Mesenteric fat pad (tissue), 1 donor: ENCODE data around the gene CRYBB1. TPM values are rescaled to one million over a fixed set of nuclear protein-coding genes. Genes with fewer than 3 reads are reported as not detected.

Experiments
- DNase-seq: peaks from one replicate; pipeline ENCODE4 v3.0.0-alpha.2; 2020; ENCODE audit warnings: low spot score
- total RNA-seq: library from RNA; stranded (reverse); fragmentation: NEBNext Ultra II Directional; extraction: Animal tissue kit (Norgen Biotek cat#: 25700); gene quantifications from one replicate; pipeline ENCODE4 v1.2.1, GENCODE V29; 2021
- donor health status: DM: yes; HTN: yes; CAD: no.

CRYBB1 gene
- total RNA-seq, 1 donor from 2014 or later, result 2.8 TPM

GRCh38 chr22:26610072-26610958, 7.5 kb downstream of the CRYBB1 start:
- peak; percentile 81 for DNase-seq

GRCh38 chr22:26609287-26609686, 8.5 kb downstream of the CRYBB1 start:
- DNase-seq, result no peak

- DNase-seq, result no peak
Observed at GRCh38 chr22:26608129-26608528, 9.7 kb downstream of the CRYBB1 start.

- DNase-seq, result no peak
Observed at GRCh38 chr22:26606611-26607010, 11.2 kb downstream of the CRYBB1 start.

- no peak for DNase-seq
Observed at GRCh38 chr22:26604368-26604767, 13.5 kb downstream of the CRYBB1 start.

GRCh38 chr22:26602127-26602526, 15.7 kb downstream of the CRYBB1 start:
- DNase-seq, result no peak

GRCh38 chr22:26601726-26602125, 16.1 kb downstream of the CRYBB1 start:
- DNase-seq, result no peak

- no peak for DNase-seq
Observed at GRCh38 chr22:26599505-26599904, 18.3 kb downstream of the CRYBB1 start.

GRCh38 chr22:26597480-26597879, 20.3 kb downstream of the CRYBB1 start:
- DNase-seq, result no peak

- DNase-seq, result no peak
Observed at GRCh38 chr22:26597026-26597425, 20.8 kb downstream of the CRYBB1 start.

- DNase-seq, result no peak
Observed at GRCh38 chr22:26593763-26594162, 24.1 kb downstream of the CRYBB1 start.

GRCh38 chr22:26592421-26592891, 25.4 kb downstream of the CRYBB1 start:
- DNase-seq, result no peak

GRCh38 chr22:26589845-26590736, 27.7 kb downstream of the CRYBB1 start, which contains the start of gene TPST2:
TPST2 (minus strand) TSS chr22:26590132; CDS start chr22:26541630, 48,502 bp downstream.
- DNase-seq, result peak; percentile 94

- DNase-seq, result no peak
Observed at GRCh38 chr22:26589367-26589844, 28.4 kb downstream of the CRYBB1 start.

- no peak for DNase-seq
Observed at GRCh38 chr22:26588729-26589366, 29.0 kb downstream of the CRYBB1 start.

GRCh38 chr22:26587991-26588613, 29.7 kb downstream of the CRYBB1 start:
- DNase-seq, result no peak

GRCh38 chr22:26586556-26587325, 31.1 kb downstream of the CRYBB1 start:
- no peak for DNase-seq

GRCh38 chr22:26585104-26585790, 32.6 kb downstream of the CRYBB1 start:
- DNase-seq, result no peak

GRCh38 chr22:26584010-26584409, 33.8 kb downstream of the CRYBB1 start:
- DNase-seq, result no peak
